Endodermal cell (in vitro differentiated cells): ENCODE results near the gene GABRR2. TPM values are rescaled to one million over a fixed set of nuclear protein-coding genes. Genes with fewer than 3 reads are reported as not detected.
A peak's percentile ranks its signal among the peaks of the same experiment; 100 is the strongest.

Experiments used
- DNase-seq: peaks from one replicate; pipeline ENCODE4 v3.0.0-alpha.2; 2017
- H3K27ac ChIP-seq: 2 replicates; pipeline ENCODE4 v1.5.1; 2013; ENCODE audit warnings: mild to moderate bottlenecking, low read depth, low read length, moderate library complexity
- H3K27me3 ChIP-seq: 2 replicates; pipeline ENCODE4 v1.6.1; 2013; ENCODE audit warnings: mild to moderate bottlenecking, low read length, moderate library complexity; ENCODE audit not compliant: insufficient read depth, control insufficient read depth, poor library complexity, severe bottlenecking
- H3K36me3 ChIP-seq: 2 replicates; pipeline ENCODE4 v1.7.0; 2013; ENCODE audit warnings: mild to moderate bottlenecking, low read length, moderate library complexity; ENCODE audit not compliant: control insufficient read depth, insufficient read depth
- H3K4me1 ChIP-seq: one replicate; pipeline ENCODE4 v1.7.0; 2013; ENCODE audit warnings: low read length; ENCODE audit not compliant: control insufficient read depth, insufficient read depth
- H3K4me3 ChIP-seq: 2 replicates; pipeline ENCODE4 v1.5.1; 2013; ENCODE audit warnings: mild to moderate bottlenecking, low read length, moderate library complexity
- H3K9ac ChIP-seq: 2 replicates; pipeline ENCODE4 v1.6.1; 2013; ENCODE audit warnings: mild to moderate bottlenecking, low read length, moderate library complexity; ENCODE audit not compliant: poor library complexity, severe bottlenecking; ENCODE audit errors: extremely low read depth
- H3K9me3 ChIP-seq: 2 replicates; pipeline ENCODE4 v1.6.1; 2013; ENCODE audit warnings: mild to moderate bottlenecking, low read length, moderate library complexity; ENCODE audit not compliant: control insufficient read depth
- H3K27ac Mint-ChIP-seq: 2 replicates; pipeline ENCODE4 v1.8.0; 2020; ENCODE audit warnings: mixed read lengths
- H3K27me3 Mint-ChIP-seq: 2 replicates; pipeline ENCODE4 v1.8.0; 2021; ENCODE audit warnings: mild to moderate bottlenecking, mixed read lengths; ENCODE audit not compliant: insufficient read depth
- H3K36me3 Mint-ChIP-seq: 2 replicates; pipeline ENCODE4 v1.8.0; 2020; ENCODE audit warnings: low read depth, mixed read lengths
- H3K4me1 Mint-ChIP-seq: 2 replicates; pipeline ENCODE4 v1.8.0; 2020; ENCODE audit warnings: mixed read lengths
- H3K4me3 Mint-ChIP-seq: 2 replicates; pipeline ENCODE4 v1.8.0; 2020; ENCODE audit warnings: mild to moderate bottlenecking, moderate library complexity, mixed read lengths
- H3K9me3 Mint-ChIP-seq: 2 replicates; pipeline ENCODE4 v1.8.0; 2020; ENCODE audit warnings: mild to moderate bottlenecking, mixed read lengths
- WGBS, 2 experiments: methylation state at CpG; one replicate each; pipeline versions ENCODE4 v1.1.5 to v1.1.7; 2013; ENCODE audit warnings: missing lambda C conversion rate in 2 of 2, mixed read lengths in 1 of 2; ENCODE audit not compliant: insufficient coverage in 1 of 2, insufficient read length in 1 of 2; 5-methylcytosine and 5-hydroxymethylcytosine counted together
- total RNA-seq, 2 donors: library from RNA; stranded (reverse); fragmentation: NEBNext Ultra II Directional in 1 of 2; extraction: Animal tissue kit (Norgen Biotek cat#: 25700) in 1 of 2; gene quantifications; 2 replicates in 1 of 2; 3 replicates in 1 of 2; pipeline ENCODE4 v1.2.1, GENCODE V29; 2021
- TF ChIP-seq, protein P1 (sequence below): fragments of 200-600 bp; sonication (generic); conservative IDR thresholded peaks from 2 replicates; pipeline ENCODE4 v1.5.0; 2021; ENCODE audit warnings: antibody characterized with exemption, mild to moderate bottlenecking

Gene GABRR2
- total RNA-seq, 2 donors from 2014 or later, result 0.15 to 0.27 TPM

DNA sequence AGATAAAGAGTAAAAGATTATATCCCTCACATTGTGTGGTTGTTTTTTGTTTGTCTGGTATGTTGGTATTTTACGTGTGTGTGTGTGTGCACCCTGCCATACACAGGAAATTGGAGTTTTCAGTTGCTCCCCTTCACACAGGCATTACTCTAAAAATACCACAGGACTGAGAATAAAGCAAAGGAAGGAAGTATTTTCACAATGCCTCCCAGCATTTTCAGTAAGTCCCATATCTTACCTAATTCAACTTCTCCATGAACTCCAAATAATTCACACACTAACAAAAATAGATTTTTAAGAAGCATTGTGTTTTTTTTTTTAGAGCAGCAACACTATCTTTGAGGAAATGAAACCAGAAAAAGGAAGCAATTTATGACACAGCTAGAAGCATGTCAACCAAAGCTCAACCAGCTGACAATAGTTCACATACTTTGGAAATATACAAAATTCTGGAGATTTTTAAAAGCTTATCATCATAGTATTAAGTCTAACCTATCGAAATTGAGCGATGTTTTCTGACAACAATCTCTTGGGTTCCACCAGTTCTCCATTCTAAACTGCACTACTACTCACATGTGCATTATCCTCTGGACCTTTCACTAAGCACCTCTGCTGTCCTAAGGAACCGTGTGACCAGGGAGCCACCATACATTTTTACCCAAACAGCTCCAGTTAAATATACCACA, 35.3 kb upstream of the GABRR2 start:
- Histone ChIP-seq H3K9ac (no peak overlapping the region), H3K4me3 (peak overlapping the region; percentile 61), H3K9me3 (no peaks in the 10 kb centered on the region), H3K27ac (no peak overlapping the region), H3K36me3 (no peaks in the 10 kb centered on the region), H3K4me1 (peaks cover 3% of the 10 kb centered on the region), H3K27me3 (no peaks in the 10 kb centered on the region)
- 89 to 93% methylated on average over 3 of the region's 4 CpGs for WGBS, 2 experiments
- Mint-ChIP-seq H3K27me3 (peaks cover 4% of the 10 kb centered on the region), H3K9me3 (no peaks in the 10 kb centered on the region), H3K4me3 (peak overlapping the region; percentile 71), H3K27ac (no peak overlapping the region), H3K4me1 (peaks cover 48% of the 10 kb centered on the region), H3K36me3 (peaks cover 5% of the 10 kb centered on the region)
- no peak for DNase-seq
- TF ChIP-seq, protein P1, sequence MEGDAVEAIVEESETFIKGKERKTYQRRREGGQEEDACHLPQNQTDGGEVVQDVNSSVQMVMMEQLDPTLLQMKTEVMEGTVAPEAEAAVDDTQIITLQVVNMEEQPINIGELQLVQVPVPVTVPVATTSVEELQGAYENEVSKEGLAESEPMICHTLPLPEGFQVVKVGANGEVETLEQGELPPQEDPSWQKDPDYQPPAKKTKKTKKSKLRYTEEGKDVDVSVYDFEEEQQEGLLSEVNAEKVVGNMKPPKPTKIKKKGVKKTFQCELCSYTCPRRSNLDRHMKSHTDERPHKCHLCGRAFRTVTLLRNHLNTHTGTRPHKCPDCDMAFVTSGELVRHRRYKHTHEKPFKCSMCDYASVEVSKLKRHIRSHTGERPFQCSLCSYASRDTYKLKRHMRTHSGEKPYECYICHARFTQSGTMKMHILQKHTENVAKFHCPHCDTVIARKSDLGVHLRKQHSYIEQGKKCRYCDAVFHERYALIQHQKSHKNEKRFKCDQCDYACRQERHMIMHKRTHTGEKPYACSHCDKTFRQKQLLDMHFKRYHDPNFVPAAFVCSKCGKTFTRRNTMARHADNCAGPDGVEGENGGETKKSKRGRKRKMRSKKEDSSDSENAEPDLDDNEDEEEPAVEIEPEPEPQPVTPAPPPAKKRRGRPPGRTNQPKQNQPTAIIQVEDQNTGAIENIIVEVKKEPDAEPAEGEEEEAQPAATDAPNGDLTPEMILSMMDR, result no peak

GRCh38 chr6:89348372-89348771, 33.3 kb upstream of the GABRR2 start:
- DNase-seq, result no peak
- no peaks in the 10 kb centered on the region for H3K27me3 ChIP-seq
- H3K9me3 ChIP-seq, result no peaks in the 10 kb centered on the region
- WGBS, 2 experiments, result 100% methylated on average over 1 of the region's 1 CpG; no CpG with 5 or more reads in 1 of the 2 experiments
- H3K4me1 Mint-ChIP-seq, result peaks cover 46% of the 10 kb centered on the region
- no peaks in the 10 kb centered on the region for H3K4me1 ChIP-seq
- H3K27ac ChIP-seq, result no peak overlapping the region
- TF ChIP-seq, protein P1, result no peak
- peaks cover 5% of the 10 kb centered on the region for H3K36me3 Mint-ChIP-seq
- H3K9ac ChIP-seq, result no peak overlapping the region
- H3K4me3 ChIP-seq, result no peak overlapping the region
- no peaks in the 10 kb centered on the region for H3K27me3 Mint-ChIP-seq
- H3K27ac Mint-ChIP-seq, result no peak overlapping the region
- H3K4me3 Mint-ChIP-seq, result no peak overlapping the region
- no peaks in the 10 kb centered on the region for H3K36me3 ChIP-seq
- no peaks in the 10 kb centered on the region for H3K9me3 Mint-ChIP-seq

DNA sequence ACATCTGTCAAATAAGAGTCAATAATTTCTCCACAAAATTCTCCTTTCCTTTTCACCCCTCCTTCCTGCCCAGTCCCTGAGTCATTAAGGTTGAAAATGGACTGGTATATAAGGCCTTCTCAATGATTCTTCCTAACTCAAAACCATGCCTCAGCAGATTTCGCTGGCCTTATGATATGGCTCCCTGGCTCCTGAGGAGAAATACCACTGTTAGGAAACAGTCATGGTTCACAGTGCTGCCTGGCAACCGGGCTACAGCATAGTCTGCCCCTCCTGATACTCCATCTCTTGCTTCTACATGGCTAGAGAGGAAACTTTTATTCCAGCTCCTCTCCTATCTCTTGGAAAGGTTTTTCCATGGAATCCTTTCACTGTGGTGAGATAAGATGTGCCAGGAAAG, 32.7 kb upstream of the GABRR2 start:
- DNase-seq, result no peak
- TF ChIP-seq, protein P1, result no peak
- Histone ChIP-seq H3K27me3 (no peaks in the 10 kb centered on the region), H3K4me3 (no peak overlapping the region), H3K9ac (no peak overlapping the region), H3K36me3 (no peaks in the 10 kb centered on the region), H3K9me3 (no peaks in the 10 kb centered on the region), H3K27ac (peak overlapping the region; percentile 36), H3K4me1 (no peaks in the 10 kb centered on the region)
- no peak overlapping the region for H3K27ac Mint-ChIP-seq
- no peaks in the 10 kb centered on the region for H3K9me3 Mint-ChIP-seq
- no peak overlapping the region for H3K4me3 Mint-ChIP-seq
- no peaks in the 10 kb centered on the region for H3K27me3 Mint-ChIP-seq
- peaks cover 46% of the 10 kb centered on the region for H3K4me1 Mint-ChIP-seq
- WGBS, 2 experiments, result 82 to 89% methylated on average over 2 of the region's 2 CpGs
- H3K36me3 Mint-ChIP-seq, result peaks cover 5% of the 10 kb centered on the region
